Upper lobe of left lung (tissue), 6 donors: Measurements from ENCODE around the gene RPUSD4. TPM values are rescaled to one million over a fixed set of nuclear protein-coding genes. Genes with fewer than 3 reads are reported as not detected.

Experiments
- ATAC-seq, 2 donors: fragments of 200-7000 bp; cut with Tn5 transposase; one replicate each; pipeline ENCODE4 v1.9.1; 2022; ENCODE audit warnings: mild to moderate bottlenecking in 2 of 2, moderate library complexity in 2 of 2; ENCODE audit not compliant: low FRiP score in 2 of 2
- DNase-seq, 2 donors: peaks; one replicate each; pipeline ENCODE4 v3.0.0-alpha.2; 2019 to 2020
- H3K27ac ChIP-seq, 4 donors: fragments of 200-600 bp; sonication (generic); one replicate each; pipeline ENCODE4 v1.5.1; 2016 to 2019
- H3K27me3 ChIP-seq, 4 donors: fragments of 200-600 bp; sonication (generic); one replicate each; pipeline ENCODE4 v1.5.1; 2017 to 2019
- H3K36me3 ChIP-seq, 4 donors: fragments of 200-600 bp; sonication (generic); one replicate each; pipeline ENCODE4 v1.5.1; 2016 to 2019
- H3K4me1 ChIP-seq, 4 donors: fragments of 200-600 bp; sonication (generic); one replicate each; pipeline ENCODE4 v1.5.1; 2018 to 2019
- H3K4me3 ChIP-seq, 4 donors: fragments of 200-600 bp; sonication (generic); one replicate each; pipeline ENCODE4 v1.5.1; 2017 to 2019; ENCODE audit warnings: mild to moderate bottlenecking in 2 of 4, moderate library complexity in 1 of 4
- H3K9me3 ChIP-seq, 4 donors: fragments of 200-600 bp; sonication (generic); one replicate each; pipeline ENCODE4 v1.5.1; 2018 to 2019
- CTCF ChIP-seq, 6 experiments: fragments of 450-650 bp in 4 of 6; fragments of 200-600 bp in 2 of 6; sonication (generic) in 2 of 6; IDR thresholded peaks; one replicate each; pipeline ENCODE4 v1.5.1; 2016 to 2019; ENCODE audit warnings: antibody characterized with exemption in 6 of 6
- EP300 ChIP-seq, 4 donors: sonication (generic); formaldehyde crosslinking; IDR thresholded peaks; one replicate each; pipeline ENCODE4 v1.5.1; 2017; ENCODE audit warnings: antibody characterized with exemption in 4 of 4, control low read depth in 2 of 4
- POLR2A ChIP-seq, 4 donors: fragments of 450-650 bp; IDR thresholded peaks; one replicate each; pipeline ENCODE4 v1.5.1; 2016 to 2017; ENCODE audit warnings: antibody characterized with exemption in 4 of 4, mild to moderate bottlenecking in 2 of 4
- POLR2AphosphoS5 ChIP-seq, 2 donors: sonication (generic); formaldehyde crosslinking; IDR thresholded peaks; one replicate each; pipeline ENCODE4 v1.5.1; 2017; ENCODE audit warnings: antibody characterized with exemption in 2 of 2
- WGBS, 2 donors: methylation state at CpG; one replicate each; pipeline ENCODE4 v1.1.5; 2017 to 2018; 5-methylcytosine and 5-hydroxymethylcytosine counted together
- total RNA-seq, 6 donors: library from RNA; depleted of rRNA in 4 of 6; stranded (reverse); fragments of >200 nt in 4 of 6; gene quantifications; one replicate each; pipeline versions ENCODE4 v1.1.0 to v1.2.1, GENCODE V29; 2016 to 2021
- donor health status: DM: no; HTN: no; CAD: no; lungs with moderate emphysema.
- donor health status: DM: no; HTN: yes; CAD: no; lungs with severe emphysema.

Gene RPUSD4
- total RNA-seq, 6 donors from 2014 or later: 13.7 to 32.5 (median 20.5) TPM

GRCh38 chr11:126169291-126169690, 42.2 kb downstream of the RPUSD4 start:
- no peak for DNase-seq

GRCh38 chr11:126167488-126167887, 44.0 kb downstream of the RPUSD4 start:
- Histone ChIP-seq H3K4me3 (no peak overlapping the region), H3K4me1 (no peaks in the 10 kb centered on the region), H3K27ac (no peak overlapping the region), H3K27me3 (no peaks in the 10 kb centered on the region), H3K9me3 (no peaks in the 10 kb centered on the region), H3K36me3 (no peaks in the 10 kb centered on the region)
- ATAC-seq: no peak
- DNase-seq: no peak
- WGBS, 2 donors: 32 to 37% methylated on average over 2 of the region's 2 CpGs
- TF ChIP-seq POLR2AphosphoS5 (IDR thresholded peaks at IDR 0.05) (no peak), CTCF (IDR thresholded peaks at IDR 0.05) (no peak), EP300 (IDR thresholded peaks at IDR 0.05) (no peak), POLR2A (IDR thresholded peaks at IDR 0.05) (no peak)

More at GRCh38 chr11:126169291-126169690, 42.2 kb downstream of the RPUSD4 start:
- WGBS, 2 donors: 93 to 98% methylated on average over 3 of the region's 3 CpGs
- no peak for TF ChIP-seq CTCF (IDR thresholded peaks at IDR 0.05)
- TF ChIP-seq EP300 (IDR thresholded peaks at IDR 0.05): no peak
- no peaks in the 10 kb centered on the region for H3K4me1 ChIP-seq
- no peaks in the 10 kb centered on the region for H3K27me3 ChIP-seq
- ATAC-seq: no peak
- no peaks in the 10 kb centered on the region for H3K36me3 ChIP-seq
- H3K4me3 ChIP-seq: no peak overlapping the region
- no peaks in the 10 kb centered on the region for H3K9me3 ChIP-seq
- no peak overlapping the region for H3K27ac ChIP-seq

- H3K27me3 ChIP-seq: no peaks in the 10 kb centered on the region
- H3K4me1 ChIP-seq: no peaks in the 10 kb centered on the region
- no peak overlapping the region for H3K27ac ChIP-seq
- no peaks in the 10 kb centered on the region for H3K36me3 ChIP-seq
- TF ChIP-seq EP300 (IDR thresholded peaks at IDR 0.05) (no peak), POLR2A (IDR thresholded peaks at IDR 0.05) (no peak), CTCF (IDR thresholded peaks at IDR 0.05) (no peak), POLR2AphosphoS5 (IDR thresholded peaks at IDR 0.05) (no peak)
- 87 to 95% methylated on average over 3 of the region's 3 CpGs for WGBS, 2 donors
- DNase-seq (no peak), ATAC-seq (no peak)
- H3K9me3 ChIP-seq: no peaks in the 10 kb centered on the region
- H3K4me3 ChIP-seq: no peak overlapping the region
Observed at GRCh38 chr11:126166413-126166812, 45.0 kb downstream of the RPUSD4 start.

- Histone ChIP-seq H3K4me3 (no peak overlapping the region), H3K9me3 (no peaks in the 10 kb centered on the region), H3K27me3 (no peaks in the 10 kb centered on the region), H3K36me3 (no peaks in the 10 kb centered on the region), H3K4me1 (no peaks in the 10 kb centered on the region), H3K27ac (no peak overlapping the region)
- TF ChIP-seq POLR2AphosphoS5 (IDR thresholded peaks at IDR 0.05) (no peak), EP300 (IDR thresholded peaks at IDR 0.05) (no peak), POLR2A (IDR thresholded peaks at IDR 0.05) (no peak), CTCF (IDR thresholded peaks at IDR 0.05) (no peak)
- peak in 1 of 2 donors; percentile 29 for ATAC-seq
- no peak for DNase-seq
- WGBS, 2 donors: 83 to 89% methylated on average over 8 to 10 of the region's 10 CpGs
Observed at GRCh38 chr11:126165757-126166156, 45.7 kb downstream of the RPUSD4 start.

- Histone ChIP-seq H3K4me3 (no peak overlapping the region), H3K27ac (no peak overlapping the region), H3K9me3 (no peaks in the 10 kb centered on the region), H3K4me1 (no peaks in the 10 kb centered on the region), H3K36me3 (no peaks in the 10 kb centered on the region), H3K27me3 (no peaks in the 10 kb centered on the region)
- WGBS, 2 donors: 76 to 83% methylated on average over 9 of the region's 9 CpGs
- ATAC-seq: no peak
- DNase-seq: no peak
- no peak for TF ChIP-seq EP300 (IDR thresholded peaks at IDR 0.05)
- TF ChIP-seq POLR2A (IDR thresholded peaks at IDR 0.05): no peak
- TF ChIP-seq CTCF (IDR thresholded peaks at IDR 0.05): no peak
Observed at GRCh38 chr11:126165311-126165720, 46.1 kb downstream of the RPUSD4 start.
